ENCODE results near the gene MYCBP2.
A peak's percentile ranks its signal among the peaks of the same experiment; 100 is the strongest.

MYCBP2 gene, protein sequence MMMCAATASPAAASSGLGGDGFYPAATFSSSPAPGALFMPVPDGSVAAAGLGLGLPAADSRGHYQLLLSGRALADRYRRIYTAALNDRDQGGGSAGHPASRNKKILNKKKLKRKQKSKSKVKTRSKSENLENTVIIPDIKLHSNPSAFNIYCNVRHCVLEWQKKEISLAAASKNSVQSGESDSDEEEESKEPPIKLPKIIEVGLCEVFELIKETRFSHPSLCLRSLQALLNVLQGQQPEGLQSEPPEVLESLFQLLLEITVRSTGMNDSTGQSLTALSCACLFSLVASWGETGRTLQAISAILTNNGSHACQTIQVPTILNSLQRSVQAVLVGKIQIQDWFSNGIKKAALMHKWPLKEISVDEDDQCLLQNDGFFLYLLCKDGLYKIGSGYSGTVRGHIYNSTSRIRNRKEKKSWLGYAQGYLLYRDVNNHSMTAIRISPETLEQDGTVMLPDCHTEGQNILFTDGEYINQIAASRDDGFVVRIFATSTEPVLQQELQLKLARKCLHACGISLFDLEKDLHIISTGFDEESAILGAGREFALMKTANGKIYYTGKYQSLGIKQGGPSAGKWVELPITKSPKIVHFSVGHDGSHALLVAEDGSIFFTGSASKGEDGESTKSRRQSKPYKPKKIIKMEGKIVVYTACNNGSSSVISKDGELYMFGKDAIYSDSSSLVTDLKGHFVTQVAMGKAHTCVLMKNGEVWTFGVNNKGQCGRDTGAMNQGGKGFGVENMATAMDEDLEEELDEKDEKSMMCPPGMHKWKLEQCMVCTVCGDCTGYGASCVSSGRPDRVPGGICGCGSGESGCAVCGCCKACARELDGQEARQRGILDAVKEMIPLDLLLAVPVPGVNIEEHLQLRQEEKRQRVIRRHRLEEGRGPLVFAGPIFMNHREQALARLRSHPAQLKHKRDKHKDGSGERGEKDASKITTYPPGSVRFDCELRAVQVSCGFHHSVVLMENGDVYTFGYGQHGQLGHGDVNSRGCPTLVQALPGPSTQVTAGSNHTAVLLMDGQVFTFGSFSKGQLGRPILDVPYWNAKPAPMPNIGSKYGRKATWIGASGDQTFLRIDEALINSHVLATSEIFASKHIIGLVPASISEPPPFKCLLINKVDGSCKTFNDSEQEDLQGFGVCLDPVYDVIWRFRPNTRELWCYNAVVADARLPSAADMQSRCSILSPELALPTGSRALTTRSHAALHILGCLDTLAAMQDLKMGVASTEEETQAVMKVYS (N-terminal part only)

DNA sequence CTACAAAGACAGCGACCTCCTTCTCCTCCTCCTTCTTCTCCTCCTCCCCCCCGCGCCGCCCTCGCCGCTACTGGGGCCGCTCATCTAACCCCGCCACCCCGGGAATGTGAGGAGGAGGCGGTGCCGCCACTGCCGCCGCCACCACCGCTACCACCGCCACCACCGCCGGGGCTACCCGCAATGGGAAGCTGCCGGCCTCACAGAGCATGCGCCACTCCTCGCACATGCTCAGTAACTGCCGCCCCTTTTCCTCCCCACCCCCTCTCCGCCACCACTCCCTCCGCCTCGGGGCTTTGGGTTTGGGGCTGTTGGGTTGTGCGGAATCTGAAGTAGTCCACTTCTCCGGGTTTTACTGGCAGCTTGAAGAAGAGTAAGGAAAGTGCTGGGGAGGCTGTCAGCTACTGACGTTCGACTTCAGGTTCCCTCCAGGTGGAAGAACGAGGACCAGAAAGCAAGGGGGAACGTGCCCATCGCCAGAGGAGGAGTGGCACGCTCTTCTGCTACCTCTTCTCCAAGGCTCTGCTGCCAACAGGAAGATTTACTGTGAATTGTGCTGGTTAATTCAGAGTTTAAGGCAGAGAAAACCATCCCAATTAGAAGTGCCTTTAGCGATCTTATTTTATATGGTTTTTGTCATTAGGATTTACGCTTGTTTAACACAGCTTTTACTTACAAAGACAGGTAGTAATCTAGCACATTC is at the start of gene MYCBP2:
TSS of gene MYCBP2 (minus strand) at position 190 of the 700 bp plus-strand sequence. CDS start 319 bp downstream, outside the sequence.
- intact Hi-C loops (cut with DNase I; ENCODE audit: low total_unique reads) = loop anchor here (2.0 to 10.0 kb wide), 3 partner anchors 60 to 368 kb away; partner anchors contain the start of gene SLAIN1

DNA sequence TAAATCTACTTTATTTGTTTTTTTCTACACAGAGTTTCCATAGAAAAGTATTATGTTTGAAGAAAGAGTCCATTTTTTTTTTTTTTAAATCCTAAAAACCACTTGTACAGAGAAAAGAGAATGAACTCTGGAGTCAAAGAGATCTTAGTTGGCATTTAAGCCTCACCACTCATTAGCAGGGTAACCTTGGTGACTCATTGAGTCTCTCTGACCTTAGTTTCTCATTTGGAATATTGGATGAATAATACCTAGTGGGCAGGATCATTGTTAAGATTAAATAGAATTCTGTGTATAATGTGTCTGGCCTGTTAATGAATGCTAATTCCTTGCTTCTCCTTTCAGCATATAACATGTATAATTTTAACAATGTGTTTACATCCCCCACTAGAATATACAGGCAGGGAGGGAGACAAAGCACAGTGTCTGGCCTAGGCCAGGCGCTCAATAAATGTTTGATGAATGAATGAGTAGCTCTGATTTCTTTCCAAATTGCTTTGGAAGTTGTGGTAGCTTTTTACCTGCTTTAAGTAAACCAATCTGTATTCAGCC is 48.7 kb upstream of the MYCBP2 start:
- TF ChIP-seq, protein P1, sequence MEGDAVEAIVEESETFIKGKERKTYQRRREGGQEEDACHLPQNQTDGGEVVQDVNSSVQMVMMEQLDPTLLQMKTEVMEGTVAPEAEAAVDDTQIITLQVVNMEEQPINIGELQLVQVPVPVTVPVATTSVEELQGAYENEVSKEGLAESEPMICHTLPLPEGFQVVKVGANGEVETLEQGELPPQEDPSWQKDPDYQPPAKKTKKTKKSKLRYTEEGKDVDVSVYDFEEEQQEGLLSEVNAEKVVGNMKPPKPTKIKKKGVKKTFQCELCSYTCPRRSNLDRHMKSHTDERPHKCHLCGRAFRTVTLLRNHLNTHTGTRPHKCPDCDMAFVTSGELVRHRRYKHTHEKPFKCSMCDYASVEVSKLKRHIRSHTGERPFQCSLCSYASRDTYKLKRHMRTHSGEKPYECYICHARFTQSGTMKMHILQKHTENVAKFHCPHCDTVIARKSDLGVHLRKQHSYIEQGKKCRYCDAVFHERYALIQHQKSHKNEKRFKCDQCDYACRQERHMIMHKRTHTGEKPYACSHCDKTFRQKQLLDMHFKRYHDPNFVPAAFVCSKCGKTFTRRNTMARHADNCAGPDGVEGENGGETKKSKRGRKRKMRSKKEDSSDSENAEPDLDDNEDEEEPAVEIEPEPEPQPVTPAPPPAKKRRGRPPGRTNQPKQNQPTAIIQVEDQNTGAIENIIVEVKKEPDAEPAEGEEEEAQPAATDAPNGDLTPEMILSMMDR (IDR thresholded peaks at IDR 0.05) = no peak
- no peak overlapping the region for H3K27ac ChIP-seq
- DNase-seq = no peak

More for the DNA sequence above, at the start of gene MYCBP2:
- TF ChIP-seq, protein P1 (IDR thresholded peaks at IDR 0.05) = no peak
- Histone ChIP-seq H3K27me3 (no peaks in the 10 kb centered on the region), H3K4me3 (peak within 1 kb of the TSS; percentile 70 to 93), H3K9me3 (no peaks in the 10 kb centered on the region), H3K27ac (peak within 1 kb of the TSS; percentile 85 to 91), H3K36me3 (no peaks in the 10 kb centered on the region), H3K4me1 (peaks cover 0 to 54% (median 22%) of the 10 kb centered on the region in 4 donors)
- peak; percentile 97 to 99 for DNase-seq

DNA sequence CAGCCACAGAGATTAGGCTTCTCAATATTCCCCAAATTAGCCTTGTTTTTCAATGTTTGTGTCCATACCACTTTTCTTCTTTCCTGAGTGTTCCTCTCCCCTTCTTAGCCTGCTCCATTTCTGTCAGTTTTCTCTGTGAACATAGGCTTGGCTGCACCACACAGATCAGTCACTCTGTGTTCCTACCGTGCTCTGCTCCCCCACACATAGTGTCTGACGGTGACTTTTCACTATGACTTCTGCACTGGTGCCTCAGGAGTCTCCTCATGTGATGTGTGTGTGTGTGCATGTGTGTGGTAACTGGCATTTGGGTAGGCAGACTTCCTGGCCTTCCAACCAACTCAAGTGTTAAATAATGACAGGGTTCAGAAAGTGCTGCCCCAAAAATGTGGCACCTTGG is 47.9 kb upstream of the MYCBP2 start:
- TF ChIP-seq, protein P1 (IDR thresholded peaks at IDR 0.05) = no peak
- no peak for DNase-seq
- H3K4me1 ChIP-seq = no peaks in the 10 kb centered on the region
- intact Hi-C loops (cut with DNase I; ENCODE audit: low total_unique reads) = no loop called here
- H3K27me3 ChIP-seq = no peaks in the 10 kb centered on the region
- H3K4me3 ChIP-seq = no peak overlapping the region
- no peaks in the 10 kb centered on the region for H3K9me3 ChIP-seq
- no peaks in the 10 kb centered on the region for H3K36me3 ChIP-seq
- H3K27ac ChIP-seq = no peak overlapping the region

More for the DNA sequence above, 48.7 kb upstream of the MYCBP2 start:
- Histone ChIP-seq H3K36me3 (no peaks in the 10 kb centered on the region), H3K27me3 (no peaks in the 10 kb centered on the region), H3K4me1 (no peaks in the 10 kb centered on the region), H3K9me3 (no peaks in the 10 kb centered on the region), H3K4me3 (no peak overlapping the region)
- intact Hi-C loops (cut with DNase I; ENCODE audit: low total_unique reads) = no loop called here

DNA sequence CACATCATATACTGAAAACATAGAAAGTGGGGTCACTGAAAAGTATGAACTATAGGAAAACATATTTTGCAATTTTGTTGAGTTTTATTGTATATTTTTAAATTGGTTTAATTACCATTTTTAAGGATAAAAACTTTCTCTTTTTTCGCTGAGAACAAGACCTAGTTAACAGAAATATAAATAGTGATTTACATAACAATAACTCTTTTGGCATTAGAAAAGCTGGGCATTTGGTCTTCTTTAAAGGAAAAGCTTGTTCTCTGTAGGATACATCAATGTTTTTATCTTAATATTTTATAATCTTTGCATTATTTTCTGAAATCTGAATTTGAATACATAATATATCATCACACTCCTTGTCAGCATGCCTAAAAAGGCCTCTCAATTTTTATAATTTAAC is 47.4 kb upstream of the MYCBP2 start:
- Histone ChIP-seq H3K9me3 (no peaks in the 10 kb centered on the region), H3K4me3 (no peak overlapping the region), H3K36me3 (no peaks in the 10 kb centered on the region), H3K27me3 (no peaks in the 10 kb centered on the region), H3K27ac (no peak overlapping the region), H3K4me1 (no peaks in the 10 kb centered on the region)
- intact Hi-C loops (cut with DNase I; ENCODE audit: low total_unique reads) = no loop called here
- DNase-seq = no peak
- TF ChIP-seq, protein P1 (IDR thresholded peaks at IDR 0.05) = no peak

All from tibial artery (tissue), 4 donors.